A549 (cell line): Measurements from ENCODE around the gene CARNS1. TPM values are rescaled to one million over a fixed set of nuclear protein-coding genes. Genes with fewer than 3 reads are reported as not detected.

ENCODE experiments used
- ATAC-seq, 2 experiments: fragments of 200-7000 bp in 1 of 2; fragments of >200 bp in 1 of 2; cut with Nextera tagmentation in 1 of 2; cut with Tn5 transposase in 1 of 2; 3 replicates each; pipeline versions ENCODE4 v1.8.0 to v1.9.1; 2018 to 2020; ENCODE audit warnings: mild to moderate bottlenecking in 1 of 2, moderate library complexity in 1 of 2
- CTCF ChIA-PET: fragments of 300-600 bp; sonication (Branson Sonifier 250); formaldehyde crosslinking; extraction: SDS; loops from one replicate; lab custom pipeline; 2021; ENCODE audit warnings: antibody characterized with exemption, inconsistent platforms; lab: Yijun Ruan, JAX
- POLR2A ChIA-PET: fragments of 350-600 bp; formaldehyde crosslinking; extraction: SDS; loops from one replicate; lab custom pipeline; 2021; ENCODE audit warnings: antibody characterized with exemption, inconsistent platforms; lab: Yijun Ruan, JAX
- DNase-seq, 2 experiments: peaks; one replicate each; pipeline versions ENCODE4 v3.0.0 to v3.0.0-alpha.2; 2011 to 2016; ENCODE audit warnings: low read depth in 1 of 2, low spot score in 1 of 2
- FAIRE-seq: peaks from 2 replicates; lab custom pipeline; 2011; peaks lifted over from hg19 to GRCh38; lab: Jason Lieb, UNC
- H3K27ac ChIP-seq, 2 experiments: fragments of >200 bp; sonication (Bioruptor Twin); formaldehyde crosslinking; 3 replicates each; pipeline ENCODE4 v1.5.1; 2016 to 2017
- H3K4me1 ChIP-seq: fragments of >200 bp; sonication (Bioruptor Twin); formaldehyde crosslinking; 3 replicates; pipeline ENCODE4 v1.6.1; 2016
- H3K4me2 ChIP-seq: fragments of >200 bp; sonication (Bioruptor Twin); formaldehyde crosslinking; 3 replicates; pipeline ENCODE4 v1.6.1; 2016
- H3K4me3 ChIP-seq: fragments of >200 bp; sonication (Bioruptor Twin); formaldehyde crosslinking; 3 replicates; pipeline ENCODE4 v1.5.1; 2016
- H3K9me3 ChIP-seq: fragments of >200 bp; sonication (Bioruptor Twin); formaldehyde crosslinking; 3 replicates; pipeline ENCODE4 v1.6.1; 2016
- BHLHE40 ChIP-seq: IDR thresholded peaks from 2 replicates; pipeline ENCODE4 v1.6.1; 2012; ENCODE audit warnings: low read depth, low read length, inconsistent platforms
- CBX2 ChIP-seq: fragments of 200-600 bp; sonication (generic); IDR thresholded peaks from 2 replicates; pipeline ENCODE4 v1.6.1; 2016; ENCODE audit warnings: low read depth, mild to moderate bottlenecking, borderline replicate concordance
- CBX8 ChIP-seq: fragments of 200-600 bp; sonication (generic); IDR thresholded peaks from 2 replicates; pipeline ENCODE4 v1.6.1; 2016
- CEBPB ChIP-seq, 2 experiments: fragments of >200 bp in 1 of 2; sonication (Bioruptor Twin) in 1 of 2; formaldehyde crosslinking in 1 of 2; IDR thresholded peaks; 2 replicates each; pipeline ENCODE4 v1.6.1; 2012 to 2016
- CHD2 ChIP-seq: fragments of 150-350 bp; IDR thresholded peaks from 2 replicates; pipeline ENCODE4 v1.6.1; 2014; ENCODE audit warnings: low read length; ENCODE audit not compliant: partially characterized antibody
- CHD4 ChIP-seq: fragments of 200-600 bp; sonication (generic); IDR thresholded peaks from 2 replicates; pipeline ENCODE4 v1.6.1; 2016; ENCODE audit warnings: antibody characterized with exemption, mild to moderate bottlenecking, borderline replicate concordance
- FOSL2 ChIP-seq, 2 experiments: fragments of 450-650 bp in 1 of 2; fragments of >200 bp in 1 of 2; sonication (Bioruptor Twin) in 1 of 2; formaldehyde crosslinking; IDR thresholded peaks; 2 replicates each; pipeline versions ENCODE4 v1.5.0 to v1.6.1; 2016 to 2020; ENCODE audit warnings: mild to moderate bottlenecking in 1 of 2, moderate library complexity in 1 of 2
- FOXS1 ChIP-seq: fragments of 250-450 bp; sonication (Bioruptor Pico); IDR thresholded peaks from 2 replicates; pipeline ENCODE4 v1.5.0; 2020; ENCODE audit warnings: mild to moderate bottlenecking, moderate library complexity
- HDAC2 ChIP-seq: fragments of 200-600 bp; sonication (generic); IDR thresholded peaks from 2 replicates; pipeline ENCODE4 v1.6.1; 2016
- HEYL ChIP-seq: fragments of 250-450 bp; sonication (Bioruptor Pico); IDR thresholded peaks from 2 replicates; pipeline ENCODE4 v1.8.0; 2021; ENCODE audit warnings: mild to moderate bottlenecking, moderate library complexity
- HOXA7 ChIP-seq: fragments of 250-450 bp; sonication (Bioruptor Pico); IDR thresholded peaks from 2 replicates; pipeline ENCODE4 v1.5.0; 2020; ENCODE audit warnings: mild to moderate bottlenecking, moderate library complexity
- HOXB13 ChIP-seq: fragments of 250-450 bp; sonication (Bioruptor Pico); IDR thresholded peaks from 2 replicates; pipeline ENCODE4 v1.5.0; 2020; ENCODE audit warnings: low read depth, mild to moderate bottlenecking, moderate library complexity
- JUNB ChIP-seq: fragments of >200 bp; sonication (Bioruptor Twin); formaldehyde crosslinking; IDR thresholded peaks from 2 replicates; pipeline ENCODE4 v1.6.1; 2016
- MAFK ChIP-seq: fragments of 450-650 bp; IDR thresholded peaks from 2 replicates; pipeline ENCODE4 v1.6.1; 2014; ENCODE audit not compliant: partially characterized antibody
- MAZ ChIP-seq: fragments of 150-350 bp; IDR thresholded peaks from 2 replicates; pipeline ENCODE4 v1.6.1; 2014; ENCODE audit warnings: antibody characterized with exemption, low read depth, low read length, borderline replicate concordance
- NFE2L2 ChIP-seq: fragments of 150-350 bp; conservative IDR thresholded peaks from 2 replicates; pipeline ENCODE4 v1.6.1; 2014; ENCODE audit warnings: low read length
- NPAS2 ChIP-seq: fragments of 250-450 bp; sonication (Bioruptor Pico); IDR thresholded peaks from 2 replicates; pipeline ENCODE4 v1.8.0; 2022; ENCODE audit warnings: mild to moderate bottlenecking, moderate library complexity, borderline replicate concordance
- POLR2AphosphoS2 ChIP-seq: conservative IDR thresholded peaks from 2 replicates; pipeline ENCODE4 v1.6.1; 2012; ENCODE audit warnings: low read length, improper control_type of control experiment, inconsistent platforms
- RARB ChIP-seq: fragments of 250-450 bp; sonication (Bioruptor Pico); IDR thresholded peaks from 2 replicates; pipeline ENCODE4 v1.8.0; 2021; ENCODE audit warnings: mild to moderate bottlenecking, moderate library complexity
- RFX5 ChIP-seq: fragments of 450-650 bp; IDR thresholded peaks from 2 replicates; pipeline ENCODE4 v1.7.1; 2014; ENCODE audit warnings: antibody characterized with exemption, mild to moderate bottlenecking, moderate library complexity
- SREBF2 ChIP-seq: fragments of 450-650 bp; IDR thresholded peaks from 2 replicates; pipeline ENCODE4 v1.6.1; 2014; ENCODE audit warnings: mild to moderate bottlenecking, moderate library complexity
- ZFP36 ChIP-seq: fragments of 450-650 bp; IDR thresholded peaks from 2 replicates; pipeline ENCODE4 v1.6.1; 2014; ENCODE audit warnings: borderline replicate concordance; ENCODE audit not compliant: partially characterized antibody
- WGBS: methylation state at CpG from one replicate; pipeline ENCODE4 v1.1.6; 2017; ENCODE audit errors: missing lambda C conversion rate; 5-methylcytosine and 5-hydroxymethylcytosine counted together
- polyA plus RNA-seq, 4 experiments: library from polyadenylated mRNA; depleted of rRNA in 3 of 4; stranded (reverse); fragments of >200 nt; fragmentation: RNase III in 1 of 4; extraction: RNeasy Plus Mini Kit Qiagen cat#74134 plus additional on column Dnase treatment in 1 of 4; gene quantifications; 2 replicates in 3 of 4; 3 replicates in 1 of 4; pipeline ENCODE4 v1.2.3, GENCODE V29; 2011 to 2017
- TF ChIP-seq, protein P1 (sequence below): fragments of 250-450 bp; sonication (Bioruptor Pico); IDR thresholded peaks from 2 replicates; pipeline ENCODE4 v1.5.0; 2021; ENCODE audit warnings: mild to moderate bottlenecking, moderate library complexity, borderline replicate concordance
- TF ChIP-seq, protein P2 (sequence below): IDR thresholded peaks from 2 replicates; pipeline ENCODE4 v1.6.1; 2012; ENCODE audit warnings: low read depth, borderline replicate concordance
- TF ChIP-seq, protein P3 (sequence below): IDR thresholded peaks from 2 replicates; pipeline ENCODE4 v1.6.1; 2012

The CARNS1 gene
- polyA plus RNA-seq, 2 of the 4 experiments (the other 2 are of a cell fraction) = 0.08 to 0.10 TPM

DNA sequence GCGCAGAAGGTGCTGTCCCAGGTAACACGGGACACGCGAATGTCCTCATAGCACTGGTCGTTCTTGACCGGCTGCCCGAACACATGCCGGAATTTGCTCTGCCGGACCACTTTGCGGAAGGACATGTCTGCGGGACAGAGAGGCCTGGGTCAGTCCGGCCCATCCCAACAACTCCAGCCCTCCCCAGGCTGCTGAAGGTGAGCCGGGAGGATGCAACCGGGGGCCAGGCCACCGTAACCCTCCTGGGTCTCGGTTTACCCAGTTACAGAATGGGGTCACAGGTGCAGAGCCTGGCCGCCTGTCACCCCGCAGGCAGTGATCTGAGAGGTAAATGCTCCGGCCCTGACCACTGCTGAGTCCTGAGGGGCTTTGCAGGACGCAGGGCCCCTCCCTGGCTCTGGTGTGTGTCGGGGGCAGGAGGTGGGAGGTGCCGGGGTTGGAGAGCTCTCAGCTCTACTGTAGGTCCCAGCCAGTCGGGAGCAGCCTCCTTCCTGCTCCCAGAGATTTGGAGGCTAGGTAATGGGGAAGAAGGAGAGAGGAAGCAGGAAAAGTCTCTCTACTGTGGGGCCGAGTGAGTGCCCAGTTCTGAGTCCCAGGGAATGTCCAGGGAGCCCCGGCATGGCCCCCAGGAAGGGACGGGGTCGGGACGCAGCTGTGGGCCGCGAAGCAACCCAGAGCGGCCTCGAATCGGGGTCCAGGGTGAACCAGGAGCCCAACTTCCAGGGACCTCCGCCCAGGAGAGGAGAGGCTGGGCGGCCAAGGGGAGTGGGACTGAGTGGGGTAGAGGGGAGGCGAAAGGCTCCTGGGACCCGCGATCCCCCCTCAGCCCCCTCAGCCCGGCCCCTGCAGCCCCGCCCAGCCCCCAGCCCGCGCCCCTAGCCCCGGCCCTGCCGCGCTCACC, 27.3 kb downstream of the CARNS1 start:
- Histone ChIP-seq H3K4me2 (peak overlapping the region; percentile 95), H3K4me3 (peak overlapping the region; percentile 97), H3K9me3 (no peaks in the 10 kb centered on the region), H3K27ac (peak overlapping the region; percentile 93 to 94), H3K4me1 (peaks cover 16% of the 10 kb centered on the region)
- DNase-seq = no peak
- ATAC-seq = peak; percentile 11 to 22; a peak in 5 of 6 replicates
- ChIA-PET CTCF (no interaction called here), POLR2A (interaction anchor here (0.6 kb wide), 1 partner anchor 26 kb away, joined by 4 read pairs; the partner anchor contains the start of gene TMEM134)
- 53% methylated on average over 27 of the region's 45 CpGs for WGBS
- FAIRE-seq = no peak
- TF ChIP-seq RFX5 (no peak), NFE2L2 (no peak), POLR2AphosphoS2 (no peak), JUNB (no peak), CHD4 (no peak), ZFP36 (no peak)
- TF ChIP-seq, protein P1, sequence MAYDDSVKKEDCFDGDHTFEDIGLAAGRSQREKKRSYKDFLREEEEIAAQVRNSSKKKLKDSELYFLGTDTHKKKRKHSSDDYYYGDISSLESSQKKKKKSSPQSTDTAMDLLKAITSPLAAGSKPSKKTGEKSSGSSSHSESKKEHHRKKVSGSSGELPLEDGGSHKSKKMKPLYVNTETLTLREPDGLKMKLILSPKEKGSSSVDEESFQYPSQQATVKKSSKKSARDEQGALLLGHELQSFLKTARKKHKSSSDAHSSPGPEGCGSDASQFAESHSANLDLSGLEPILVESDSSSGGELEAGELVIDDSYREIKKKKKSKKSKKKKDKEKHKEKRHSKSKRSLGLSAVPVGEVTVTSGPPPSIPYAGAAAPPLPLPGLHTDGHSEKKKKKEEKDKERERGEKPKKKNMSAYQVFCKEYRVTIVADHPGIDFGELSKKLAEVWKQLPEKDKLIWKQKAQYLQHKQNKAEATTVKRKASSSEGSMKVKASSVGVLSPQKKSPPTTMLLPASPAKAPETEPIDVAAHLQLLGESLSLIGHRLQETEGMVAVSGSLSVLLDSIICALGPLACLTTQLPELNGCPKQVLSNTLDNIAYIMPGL (CRISPR knock-in tag) = no peak
- TF ChIP-seq, protein P2, sequence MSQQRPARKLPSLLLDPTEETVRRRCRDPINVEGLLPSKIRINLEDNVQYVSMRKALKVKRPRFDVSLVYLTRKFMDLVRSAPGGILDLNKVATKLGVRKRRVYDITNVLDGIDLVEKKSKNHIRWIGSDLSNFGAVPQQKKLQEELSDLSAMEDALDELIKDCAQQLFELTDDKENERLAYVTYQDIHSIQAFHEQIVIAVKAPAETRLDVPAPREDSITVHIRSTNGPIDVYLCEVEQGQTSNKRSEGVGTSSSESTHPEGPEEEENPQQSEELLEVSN = 0 out of 2 replicates have a peak, but pooled peaks have one; percentile 1

DNA sequence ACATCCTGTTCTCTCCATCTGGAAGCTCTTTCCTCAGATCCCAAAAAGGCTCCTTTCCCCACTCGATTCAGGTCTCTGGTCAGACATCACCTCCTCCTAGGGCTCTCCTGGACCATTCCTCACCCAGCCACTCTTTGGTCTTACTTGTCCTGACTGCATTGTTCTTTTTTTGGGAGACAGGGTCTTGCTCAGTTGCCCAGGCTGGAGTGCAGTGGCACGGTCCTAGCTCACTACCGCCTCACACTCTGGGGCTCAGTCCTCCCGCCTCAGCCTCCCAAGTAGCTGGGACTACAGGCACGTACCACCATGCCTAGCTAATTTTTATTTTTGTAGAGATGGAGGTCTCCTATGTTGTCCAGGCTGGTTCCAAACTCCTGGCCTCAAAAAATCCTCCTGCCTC, 30.0 kb downstream of the CARNS1 start:
- DNase-seq = no peak
- Histone ChIP-seq H3K27ac (no peak overlapping the region), H3K9me3 (no peaks in the 10 kb centered on the region), H3K4me1 (peaks cover 12% of the 10 kb centered on the region), H3K4me2 (no peak overlapping the region), H3K4me3 (no peak overlapping the region)
- CTCF ChIA-PET = interaction anchor here (1.0 to 1.5 kb wide), 2 partner anchors 15 to 22 kb away, joined by 3 to 4 read pairs; no protein-coding TSS in a partner anchor
- POLR2A ChIA-PET = no interaction called here
- no peak for ATAC-seq
- 85% methylated on average over 5 of the region's 5 CpGs for WGBS
- no peak for FAIRE-seq
- TF ChIP-seq CBX8 (no peak), HDAC2 (no peak), NPAS2 (CRISPR knock-in tag) (no peak), FOXS1 (CRISPR knock-in tag) (no peak), HOXB13 (CRISPR knock-in tag) (no peak), MAZ (no peak), SREBF2 (no peak), CBX2 (no peak), MAFK (no peak), FOSL2 (IDR thresholded peaks at IDR 0.05) (no peak), FOSL2 (CRISPR knock-in tag; IDR thresholded peaks at IDR 0.05) (no peak), RARB (CRISPR knock-in tag) (no peak), BHLHE40 (no peak), CEBPB (IDR thresholded peaks at IDR 0.05) (no peak), HEYL (no peak), HOXA7 (CRISPR knock-in tag) (no peak), CHD2 (no peak)
- TF ChIP-seq, protein P3, sequence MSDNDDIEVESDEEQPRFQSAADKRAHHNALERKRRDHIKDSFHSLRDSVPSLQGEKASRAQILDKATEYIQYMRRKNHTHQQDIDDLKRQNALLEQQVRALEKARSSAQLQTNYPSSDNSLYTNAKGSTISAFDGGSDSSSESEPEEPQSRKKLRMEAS = no peak
- TF ChIP-seq, protein P2 = no peak
